HEK293 (cell line): ENCODE results near the gene TMEM184A.

Experiments
- CTCF ChIA-PET: fragments of 350-600 bp; formaldehyde crosslinking; extraction: SDS; loops from one replicate; lab custom pipeline; 2021; ENCODE audit warnings: antibody characterized with exemption; lab: Yijun Ruan, JAX
- POLR2A ChIA-PET: fragments of 300-600 bp; formaldehyde crosslinking; extraction: SDS; loops from one replicate; lab custom pipeline; 2020; ENCODE audit warnings: antibody characterized with exemption, inconsistent platforms; lab: Yijun Ruan, JAX
- H3K27ac ChIP-seq: fragments of 200-500 bp; sonication (Bioruptor generic); 2 replicates; pipeline ENCODE4 v1.5.1; 2014; ENCODE audit warnings: low read depth, low read length, control low read depth, inconsistent platforms; ENCODE audit errors: extremely low read depth
- H3K36me3 ChIP-seq, 2 experiments: fragments of 200-500 bp in 1 of 2; sonication (Bioruptor generic) in 1 of 2; 1 replicate in 1 of 2; 2 replicates in 1 of 2; pipeline ENCODE4 v1.5.1; 2014 to 2017; ENCODE audit warnings: inconsistent platforms in 2 of 2, low read length in 2 of 2; ENCODE audit not compliant: control insufficient read depth in 2 of 2, insufficient read depth in 1 of 2
- H3K4me1 ChIP-seq: fragments of 200-500 bp; sonication (Bioruptor generic); 2 replicates; pipeline ENCODE4 v1.5.1; 2014; ENCODE audit warnings: mild to moderate bottlenecking, low read length, inconsistent platforms; ENCODE audit not compliant: control insufficient read depth, insufficient read depth
- H3K4me3 ChIP-seq: 2 replicates; pipeline ENCODE4 v1.5.1; 2011; ENCODE audit warnings: low read depth, mild to moderate bottlenecking, control low read depth, low read length, moderate library complexity
- H3K9me3 ChIP-seq: fragments of 200-500 bp; sonication (Bioruptor generic); 2 replicates; pipeline ENCODE4 v1.5.1; 2014; ENCODE audit warnings: low read depth, low read length, inconsistent platforms; ENCODE audit not compliant: control insufficient read depth, insufficient read depth
- AEBP2 ChIP-seq: fragments of 450-650 bp; formaldehyde crosslinking; IDR thresholded peaks from 2 replicates; pipeline ENCODE4 v1.5.1; 2016; ENCODE audit warnings: missing biosample characterization, missing genetic modification characterization, borderline replicate concordance
- BCL11B ChIP-seq: fragments of 450-650 bp; formaldehyde crosslinking; IDR thresholded peaks from 2 replicates; pipeline ENCODE4 v1.5.1; 2016; ENCODE audit warnings: low read depth, missing biosample characterization, missing genetic modification characterization
- GLIS1 ChIP-seq: fragments of 450-650 bp; formaldehyde crosslinking; IDR thresholded peaks from 2 replicates; pipeline ENCODE4 v1.5.1; 2016; ENCODE audit warnings: missing biosample characterization, missing genetic modification characterization
- SP7 ChIP-seq: fragments of 450-650 bp; formaldehyde crosslinking; IDR thresholded peaks from 2 replicates; pipeline ENCODE4 v1.5.1; 2016; ENCODE audit warnings: missing biosample characterization, missing genetic modification characterization
- YY2 ChIP-seq: fragments of 450-650 bp; formaldehyde crosslinking; IDR thresholded peaks from 2 replicates; pipeline ENCODE4 v1.5.1; 2016; ENCODE audit warnings: missing biosample characterization, missing genetic modification characterization
- ZBTB44 ChIP-seq: fragments of 450-650 bp; IDR thresholded peaks from 2 replicates; pipeline ENCODE4 v1.5.1; 2018; ENCODE audit warnings: missing biosample characterization, mild to moderate bottlenecking, missing genetic modification characterization
- ZBTB48 ChIP-seq: fragments of 450-650 bp; formaldehyde crosslinking; IDR thresholded peaks from 2 replicates; pipeline ENCODE4 v1.5.1; 2016; ENCODE audit warnings: missing biosample characterization, missing genetic modification characterization
- ZBTB6 ChIP-seq: fragments of 450-650 bp; formaldehyde crosslinking; IDR thresholded peaks from 2 replicates; pipeline ENCODE4 v1.5.1; 2017; ENCODE audit warnings: missing biosample characterization, missing genetic modification characterization
- ZIC2 ChIP-seq: fragments of 450-650 bp; formaldehyde crosslinking; IDR thresholded peaks from 2 replicates; pipeline ENCODE4 v1.5.1; 2016; ENCODE audit warnings: missing biosample characterization, missing genetic modification characterization
- ZNF133 ChIP-seq: fragments of 450-650 bp; formaldehyde crosslinking; IDR thresholded peaks from 2 replicates; pipeline ENCODE4 v1.5.1; 2016; ENCODE audit warnings: missing biosample characterization, missing genetic modification characterization
- ZNF184 ChIP-seq: fragments of 450-650 bp; IDR thresholded peaks from 2 replicates; pipeline ENCODE4 v1.5.1; 2018; ENCODE audit warnings: missing biosample characterization, mild to moderate bottlenecking, missing genetic modification characterization
- ZNF2 ChIP-seq: fragments of 450-650 bp; formaldehyde crosslinking; IDR thresholded peaks from 2 replicates; pipeline ENCODE4 v1.5.1; 2016; ENCODE audit warnings: missing biosample characterization, missing genetic modification characterization
- ZNF23 ChIP-seq: fragments of 450-650 bp; formaldehyde crosslinking; IDR thresholded peaks from 2 replicates; pipeline ENCODE4 v1.5.1; 2016; ENCODE audit warnings: missing biosample characterization, missing genetic modification characterization, borderline replicate concordance
- ZNF302 ChIP-seq: fragments of 450-650 bp; formaldehyde crosslinking; IDR thresholded peaks from 2 replicates; pipeline ENCODE4 v1.5.1; 2016; ENCODE audit warnings: missing biosample characterization, missing genetic modification characterization, low read depth
- ZNF366 ChIP-seq: fragments of 450-650 bp; formaldehyde crosslinking; conservative IDR thresholded peaks from 2 replicates; pipeline ENCODE4 v1.5.1; 2016; ENCODE audit warnings: missing biosample characterization, missing genetic modification characterization
- ZNF394 ChIP-seq: fragments of 450-650 bp; formaldehyde crosslinking; IDR thresholded peaks from 2 replicates; pipeline ENCODE4 v1.5.1; 2016; ENCODE audit warnings: missing biosample characterization, missing genetic modification characterization, mild to moderate bottlenecking, moderate library complexity, borderline replicate concordance
- ZNF423 ChIP-seq: fragments of 450-650 bp; formaldehyde crosslinking; IDR thresholded peaks from 2 replicates; pipeline ENCODE4 v1.5.1; 2016; ENCODE audit warnings: missing biosample characterization, missing genetic modification characterization
- ZNF558 ChIP-seq: fragments of 450-650 bp; formaldehyde crosslinking; IDR thresholded peaks from 2 replicates; pipeline ENCODE4 v1.5.1; 2016; ENCODE audit warnings: missing biosample characterization, missing genetic modification characterization
- ZNF560 ChIP-seq: fragments of 450-650 bp; formaldehyde crosslinking; IDR thresholded peaks from 2 replicates; pipeline ENCODE4 v1.5.1; 2017; ENCODE audit warnings: missing biosample characterization, missing genetic modification characterization, borderline replicate concordance
- ZNF585B ChIP-seq: fragments of 450-650 bp; formaldehyde crosslinking; IDR thresholded peaks from 2 replicates; pipeline ENCODE4 v1.5.1; 2016; ENCODE audit warnings: missing biosample characterization, missing genetic modification characterization
- TF ChIP-seq, protein P1 (sequence below): fragments of 450-650 bp; formaldehyde crosslinking; IDR thresholded peaks from 2 replicates; pipeline ENCODE4 v1.5.1; 2016; ENCODE audit warnings: missing biosample characterization, missing genetic modification characterization, borderline replicate concordance

Gene TMEM184A

GRCh38 chr7:1505731-1506550 is 50.1 kb downstream of the TMEM184A start:
- POLR2A ChIA-PET = interaction anchor here (1.1 to 2.2 kb wide), 2 partner anchors 28 to 31 kb away, joined by 4 to 10 read pairs; no protein-coding TSS in a partner anchor
- Histone ChIP-seq H3K4me1 (no peaks in the 10 kb centered on the region), H3K27ac (no peak overlapping the region)

GRCh38 chr7:1503816-1504775 is 51.9 kb downstream of the TMEM184A start, which contains the start of gene INTS1:
TSS of gene INTS1 (minus strand) at chr7:1504389. CDS start at chr7:1503960, 429 bp downstream.
- POLR2A ChIA-PET = interaction anchor here (0.6 to 2.2 kb wide), 4 partner anchors 28 to 37 kb away, joined by 3 to 10 read pairs (median 5); no protein-coding TSS in a partner anchor
- TF ChIP-seq, protein P1, sequence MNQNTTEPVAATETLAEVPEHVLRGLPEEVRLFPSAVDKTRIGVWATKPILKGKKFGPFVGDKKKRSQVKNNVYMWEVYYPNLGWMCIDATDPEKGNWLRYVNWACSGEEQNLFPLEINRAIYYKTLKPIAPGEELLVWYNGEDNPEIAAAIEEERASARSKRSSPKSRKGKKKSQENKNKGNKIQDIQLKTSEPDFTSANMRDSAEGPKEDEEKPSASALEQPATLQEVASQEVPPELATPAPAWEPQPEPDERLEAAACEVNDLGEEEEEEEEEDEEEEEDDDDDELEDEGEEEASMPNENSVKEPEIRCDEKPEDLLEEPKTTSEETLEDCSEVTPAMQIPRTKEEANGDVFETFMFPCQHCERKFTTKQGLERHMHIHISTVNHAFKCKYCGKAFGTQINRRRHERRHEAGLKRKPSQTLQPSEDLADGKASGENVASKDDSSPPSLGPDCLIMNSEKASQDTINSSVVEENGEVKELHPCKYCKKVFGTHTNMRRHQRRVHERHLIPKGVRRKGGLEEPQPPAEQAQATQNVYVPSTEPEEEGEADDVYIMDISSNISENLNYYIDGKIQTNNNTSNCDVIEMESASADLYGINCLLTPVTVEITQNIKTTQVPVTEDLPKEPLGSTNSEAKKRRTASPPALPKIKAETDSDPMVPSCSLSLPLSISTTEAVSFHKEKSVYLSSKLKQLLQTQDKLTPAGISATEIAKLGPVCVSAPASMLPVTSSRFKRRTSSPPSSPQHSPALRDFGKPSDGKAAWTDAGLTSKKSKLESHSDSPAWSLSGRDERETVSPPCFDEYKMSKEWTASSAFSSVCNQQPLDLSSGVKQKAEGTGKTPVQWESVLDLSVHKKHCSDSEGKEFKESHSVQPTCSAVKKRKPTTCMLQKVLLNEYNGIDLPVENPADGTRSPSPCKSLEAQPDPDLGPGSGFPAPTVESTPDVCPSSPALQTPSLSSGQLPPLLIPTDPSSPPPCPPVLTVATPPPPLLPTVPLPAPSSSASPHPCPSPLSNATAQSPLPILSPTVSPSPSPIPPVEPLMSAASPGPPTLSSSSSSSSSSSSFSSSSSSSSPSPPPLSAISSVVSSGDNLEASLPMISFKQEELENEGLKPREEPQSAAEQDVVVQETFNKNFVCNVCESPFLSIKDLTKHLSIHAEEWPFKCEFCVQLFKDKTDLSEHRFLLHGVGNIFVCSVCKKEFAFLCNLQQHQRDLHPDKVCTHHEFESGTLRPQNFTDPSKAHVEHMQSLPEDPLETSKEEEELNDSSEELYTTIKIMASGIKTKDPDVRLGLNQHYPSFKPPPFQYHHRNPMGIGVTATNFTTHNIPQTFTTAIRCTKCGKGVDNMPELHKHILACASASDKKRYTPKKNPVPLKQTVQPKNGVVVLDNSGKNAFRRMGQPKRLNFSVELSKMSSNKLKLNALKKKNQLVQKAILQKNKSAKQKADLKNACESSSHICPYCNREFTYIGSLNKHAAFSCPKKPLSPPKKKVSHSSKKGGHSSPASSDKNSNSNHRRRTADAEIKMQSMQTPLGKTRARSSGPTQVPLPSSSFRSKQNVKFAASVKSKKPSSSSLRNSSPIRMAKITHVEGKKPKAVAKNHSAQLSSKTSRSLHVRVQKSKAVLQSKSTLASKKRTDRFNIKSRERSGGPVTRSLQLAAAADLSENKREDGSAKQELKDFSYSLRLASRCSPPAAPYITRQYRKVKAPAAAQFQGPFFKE (tag by site-specific recombination) = no peak
- TF ChIP-seq ZNF184 (tag by site-specific recombination) = no peak
- no peak for TF ChIP-seq ZNF558 (tag by site-specific recombination)
- no peak for TF ChIP-seq ZNF394 (tag by site-specific recombination)
- TF ChIP-seq BCL11B = no peak
- no peak for TF ChIP-seq ZNF2 (tag by site-specific recombination)
- TF ChIP-seq YY2 (tag by site-specific recombination) = peak; percentile 42; the same call in 1 of the 2 replicates
- TF ChIP-seq ZNF133 (tag by site-specific recombination) = no peak
- TF ChIP-seq GLIS1 = no peak; the same call in 1 of the 2 replicates
- no peak for TF ChIP-seq ZNF23 (tag by site-specific recombination)
- TF ChIP-seq ZNF585B (tag by site-specific recombination) = no peak
- TF ChIP-seq ZBTB48 (tag by site-specific recombination) = no peak
- TF ChIP-seq ZNF366 (tag by site-specific recombination) = no peak
- no peak for TF ChIP-seq ZNF560 (tag by site-specific recombination)
- no peak for TF ChIP-seq ZBTB6 (tag by site-specific recombination)
- TF ChIP-seq AEBP2 (tag by site-specific recombination) = no peak

More at GRCh38 chr7:1505731-1506550, 50.1 kb downstream of the TMEM184A start:
- TF ChIP-seq ZNF423 (no peak), ZBTB44 (tag by site-specific recombination) (no peak), ZIC2 (tag by site-specific recombination) (peak; percentile 12; the same call in 1 of the 2 replicates), ZNF302 (no peak), SP7 (tag by site-specific recombination) (no peak)
- TF ChIP-seq, all 188 proteins: peak for 1
- Histone ChIP-seq H3K4me3 (no peak overlapping the region), H3K36me3 (peaks cover 1 to 18% of the 10 kb centered on the region in 2 experiments; a peak in 2 of 3 replicates), H3K9me3 (no peaks in the 10 kb centered on the region)
- CTCF ChIA-PET = interaction anchor here (0.6 to 1.9 kb wide), 8 partner anchors 13 to 94 kb away, joined by 3 to 11 read pairs (median 4); partner anchors contain the start of gene TMEM184A

More at GRCh38 chr7:1503816-1504775, 51.9 kb downstream of the TMEM184A start, which contains the start of gene INTS1:
- no peaks in the 10 kb centered on the region for H3K4me1 ChIP-seq
- H3K36me3 ChIP-seq = peaks cover 6 to 34% of the 10 kb centered on the region in 2 experiments; a peak in 2 of 3 replicates
- peak within 1 kb of the TSS; percentile 89 for H3K4me3 ChIP-seq
- H3K27ac ChIP-seq = peak within 1 kb of the TSS; percentile 78; the same call in 1 of the 2 replicates
- no peaks in the 10 kb centered on the region for H3K9me3 ChIP-seq
- CTCF ChIA-PET = interaction anchor here (0.6 to 1.9 kb wide), 12 partner anchors 13 to 343 kb away, joined by 3 to 11 read pairs (median 3); partner anchors contain the start of gene TMEM184A
